GM12878 (cell line): ENCODE results near the gene PLEKHG4B. TPM values are rescaled to one million over a fixed set of nuclear protein-coding genes. Genes with fewer than 3 reads are reported as not detected.

ENCODE experiments used
- ATAC-seq: fragments of 200-7000 bp; cut with Tn5 transposase; 3 replicates; pipeline ENCODE4 v1.9.1; 2020; ENCODE audit warnings: mild to moderate bottlenecking, moderate library complexity
- BruUV-seq: library from RNA; stranded (reverse); fragments of 400-500 nt; replicated peaks from 2 replicates; lab custom pipeline; 2021; lab: Mats Ljungman, UMichigan
- CTCF ChIA-PET: fragments of 300-600 bp; sonication (Branson Sonifier 250); formaldehyde crosslinking; extraction: SDS; loops from one replicate; lab custom pipeline; 2021; ENCODE audit warnings: inconsistent platforms; lab: Yijun Ruan, JAX
- POLR2A ChIA-PET: fragments of 350-600 bp; formaldehyde crosslinking; extraction: SDS; loops from one replicate; lab custom pipeline; 2021; ENCODE audit warnings: inconsistent platforms; lab: Charles Lee
- RAD21 ChIA-PET: fragments of 300-600 bp; sonication (Branson Sonifier 250); formaldehyde crosslinking; loops from one replicate; lab custom pipeline; 2023; ENCODE audit warnings: antibody characterized with exemption; ENCODE audit not compliant: unreplicated experiment; lab: Charles Lee
- SMC1A ChIA-PET: fragments of 300-600 bp; sonication (Branson Sonifier 250); formaldehyde crosslinking; loops from one replicate; lab custom pipeline; 2023; ENCODE audit not compliant: unreplicated experiment, uncharacterized antibody; lab: Charles Lee
- DNase-seq: peaks from one replicate; pipeline ENCODE4 v3.0.0-alpha.2; 2011; ENCODE audit warnings: low read depth, low spot score
- FAIRE-seq: peaks from 3 replicates; lab custom pipeline; 2011; peaks lifted over from hg19 to GRCh38; lab: Jason Lieb, UNC
- H2AFZ ChIP-seq: 2 replicates; pipeline ENCODE4 v1.6.0; 2011; ENCODE audit warnings: low read depth, low read length, control low read depth; ENCODE audit not compliant: control insufficient read depth
- H3K27ac ChIP-seq: 2 replicates; pipeline ENCODE4 v1.5.1; 2011; ENCODE audit warnings: control low read depth; ENCODE audit not compliant: control insufficient read depth, insufficient read depth
- H3K27me3 ChIP-seq, 2 experiments: replicated peaks in 1 of 2; 2 replicates each; pipeline versions ENCODE4 v1.6.0 to v1.6.1; 2011; ENCODE audit warnings: low read length in 1 of 2; ENCODE audit not compliant: control insufficient read depth in 2 of 2, insufficient read depth in 2 of 2
- H3K36me3 ChIP-seq, 2 experiments: 2 replicates each; pipeline ENCODE4 v1.5.1; 2011; ENCODE audit warnings: low read length in 1 of 2; ENCODE audit not compliant: control insufficient read depth in 2 of 2, insufficient read depth in 2 of 2
- H3K4me1 ChIP-seq: 2 replicates; pipeline ENCODE4 v1.6.1; 2011; ENCODE audit warnings: mild to moderate bottlenecking, low read length, moderate library complexity, mixed read lengths; ENCODE audit not compliant: control insufficient read depth, insufficient read depth
- H3K4me2 ChIP-seq: 2 replicates; pipeline ENCODE4 v1.6.0; 2011; ENCODE audit warnings: control low read depth; ENCODE audit not compliant: control insufficient read depth, insufficient read depth
- H3K4me3 ChIP-seq: fragments of 200-600 bp; sonication (generic); 2 replicates; pipeline ENCODE4 v1.5.1; 2016
- H3K79me2 ChIP-seq: 2 replicates; pipeline ENCODE4 v1.6.0; 2011; ENCODE audit warnings: low read length; ENCODE audit not compliant: control insufficient read depth, insufficient read depth
- H3K9ac ChIP-seq: 2 replicates; pipeline ENCODE4 v1.8.0; 2011; ENCODE audit warnings: low read length, control low read depth, mixed read lengths; ENCODE audit not compliant: control insufficient read depth, insufficient read depth
- H3K9me3 ChIP-seq: replicated peaks from 3 replicates; pipeline ENCODE4 v1.5.1; 2011; ENCODE audit warnings: mild to moderate bottlenecking, low read length; ENCODE audit not compliant: control insufficient read depth, insufficient read depth
- H4K20me1 ChIP-seq: 2 replicates; pipeline ENCODE4 v1.6.0; 2011; ENCODE audit not compliant: control insufficient read depth, insufficient read depth
- BACH1 ChIP-seq: fragments of 450-650 bp; IDR thresholded peaks from 2 replicates; pipeline ENCODE4 v1.6.1; 2017; ENCODE audit warnings: mild to moderate bottlenecking, borderline replicate concordance
- BMI1 ChIP-seq: fragments of 450-650 bp; IDR thresholded peaks from 2 replicates; pipeline ENCODE4 v1.6.1; 2016; ENCODE audit warnings: mild to moderate bottlenecking, moderate library complexity, borderline replicate concordance
- CHD4 ChIP-seq: fragments of 200-600 bp; sonication (generic); IDR thresholded peaks from 2 replicates; pipeline ENCODE4 v1.6.1; 2016; ENCODE audit warnings: mild to moderate bottlenecking
- NFXL1 ChIP-seq: fragments of 450-650 bp; IDR thresholded peaks from 2 replicates; pipeline ENCODE4 v1.6.1; 2017; ENCODE audit warnings: antibody characterized with exemption, mild to moderate bottlenecking, borderline replicate concordance
- RAD51 ChIP-seq: fragments of 450-650 bp; IDR thresholded peaks from 2 replicates; pipeline ENCODE4 v1.6.1; 2016; ENCODE audit warnings: moderate library complexity, mild to moderate bottlenecking, inconsistent platforms
- SP1 ChIP-seq: IDR thresholded peaks from one replicate; pipeline ENCODE4 v1.6.1; 2011; ENCODE audit warnings: low read depth, low read length
- TAF1 ChIP-seq: IDR thresholded peaks from 2 replicates; pipeline ENCODE4 v1.6.1; 2011; ENCODE audit warnings: mild to moderate bottlenecking, low read depth, low read length, borderline replicate concordance
- ZNF274 ChIP-seq: IDR thresholded peaks from one replicate; pipeline ENCODE4 v1.8.0; 2011; ENCODE audit not compliant: insufficient read length, insufficient read depth
- WGBS: methylation state at CpG from one replicate; pipeline ENCODE4 v1.1.6; 2016; ENCODE audit warnings: low lambda C conversion rate; ENCODE audit not compliant: insufficient replicate concordance, insufficient coverage; ENCODE audit errors: missing lambda C conversion rate; 5-methylcytosine and 5-hydroxymethylcytosine counted together
- in situ Hi-C: fragments of 300-500 bp; cut with MboI; formaldehyde crosslinking; loops from 9 replicates; pipeline ENCODE4 v1.14.3; 2018; ENCODE audit warnings: mixed read lengths
- intact Hi-C: fragments of 100-400 bp; cut with micrococcal nuclease; formaldehyde crosslinking; loops from one replicate; pipeline ENCODE4 v1.14.2; 2022; ENCODE audit not compliant: unreplicated experiment
- polyA plus RNA-seq, 11 experiments: library from polyadenylated mRNA; depleted of rRNA in 4 of 11; unstranded in 6 of 11; stranded (reverse) in 5 of 11; fragments of >200 nt; fragmentation: Nextera tagmentation in 4 of 11; fragmentation: Illumina TruSeq in 1 of 11; extraction: Ambion mirVana in 4 of 11; extraction: Trizol in 1 of 11; gene quantifications; 1 replicate in 1 of 11; 2 replicates in 10 of 11; pipeline versions ENCODE4 v1.2.1 to v1.2.3, GENCODE V29; 2011 to 2016; ENCODE audit warnings: inconsistent platforms in 2 of 11, missing spikeins in 2 of 11, low read depth in 1 of 11
- total RNA-seq, 4 experiments: library from RNA; depleted of rRNA in 3 of 4; stranded (reverse); fragments of >200 nt in 3 of 4; fragmentation: Illumina TruSeq in 1 of 4; extraction: Trizol in 1 of 4; gene quantifications; 2 replicates each; pipeline versions ENCODE4 v1.2.1 to v1.2.3, GENCODE V29; 2013 to 2021
- TF ChIP-seq, protein P1 (sequence below): fragments of 450-650 bp; IDR thresholded peaks from 2 replicates; pipeline ENCODE4 v1.6.1; 2017; ENCODE audit warnings: low read depth, mild to moderate bottlenecking, moderate library complexity

The PLEKHG4B gene
- total and polyA plus RNA-seq, 10 of the 15 experiments (the other 5 are each of a cell fraction or from before 2014, with no cell fraction given) = under 0.01 to 0.05 (median 0.01) TPM; not detected in 6

GRCh38 chr5:208449-209114, 116.6 kb downstream of the PLEKHG4B start:
- ChIA-PET CTCF (interaction anchor here (1.6 kb wide), 1 partner anchor 20 kb away, joined by 4 read pairs; no protein-coding TSS in a partner anchor), POLR2A (no interaction called here), SMC1A (no interaction called here), RAD21 (no interaction called here)
- whole genome bisulfite sequencing = 87% methylated on average over 15 of the region's 15 CpGs
- Histone ChIP-seq H3K79me2 (peaks cover 7% of the 10 kb centered on the region), H3K9me3 (no peaks in the 10 kb centered on the region; the same call in 2 of the 3 replicates), H3K27me3 (no peaks in the 10 kb centered on the region), H4K20me1 (peaks cover 3% of the 10 kb centered on the region; the same call in 1 of the 2 replicates), H3K36me3 (peaks cover 5 to 8% of the 10 kb centered on the region in 2 experiments), H3K4me1 (no peaks in the 10 kb centered on the region), H3K4me3 (no peak overlapping the region), H3K27ac (no peak overlapping the region), H3K9ac (no peak overlapping the region), H2AFZ (no peak overlapping the region), H3K4me2 (no peak overlapping the region)
- no TSS peak for BruUV-seq
- in situ Hi-C loops (no loop called here), intact Hi-C loops (no loop called here)
- no peak for ATAC-seq
- TF ChIP-seq TAF1 (no peak), BMI1 (no peak), BACH1 (no peak), NFXL1 (no peak), SP1 (no peak), ZNF274 (no peak), CHD4 (no peak), RAD51 (no peak)
- TF ChIP-seq, protein P1, sequence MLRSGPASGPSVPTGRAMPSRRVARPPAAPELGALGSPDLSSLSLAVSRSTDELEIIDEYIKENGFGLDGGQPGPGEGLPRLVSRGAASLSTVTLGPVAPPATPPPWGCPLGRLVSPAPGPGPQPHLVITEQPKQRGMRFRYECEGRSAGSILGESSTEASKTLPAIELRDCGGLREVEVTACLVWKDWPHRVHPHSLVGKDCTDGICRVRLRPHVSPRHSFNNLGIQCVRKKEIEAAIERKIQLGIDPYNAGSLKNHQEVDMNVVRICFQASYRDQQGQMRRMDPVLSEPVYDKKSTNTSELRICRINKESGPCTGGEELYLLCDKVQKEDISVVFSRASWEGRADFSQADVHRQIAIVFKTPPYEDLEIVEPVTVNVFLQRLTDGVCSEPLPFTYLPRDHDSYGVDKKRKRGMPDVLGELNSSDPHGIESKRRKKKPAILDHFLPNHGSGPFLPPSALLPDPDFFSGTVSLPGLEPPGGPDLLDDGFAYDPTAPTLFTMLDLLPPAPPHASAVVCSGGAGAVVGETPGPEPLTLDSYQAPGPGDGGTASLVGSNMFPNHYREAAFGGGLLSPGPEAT = no peak
- no peak for DNase-seq
- FAIRE-seq = no peak
